ENCODE measurements around the gene TMEM212.

TMEM212 gene

DNA sequence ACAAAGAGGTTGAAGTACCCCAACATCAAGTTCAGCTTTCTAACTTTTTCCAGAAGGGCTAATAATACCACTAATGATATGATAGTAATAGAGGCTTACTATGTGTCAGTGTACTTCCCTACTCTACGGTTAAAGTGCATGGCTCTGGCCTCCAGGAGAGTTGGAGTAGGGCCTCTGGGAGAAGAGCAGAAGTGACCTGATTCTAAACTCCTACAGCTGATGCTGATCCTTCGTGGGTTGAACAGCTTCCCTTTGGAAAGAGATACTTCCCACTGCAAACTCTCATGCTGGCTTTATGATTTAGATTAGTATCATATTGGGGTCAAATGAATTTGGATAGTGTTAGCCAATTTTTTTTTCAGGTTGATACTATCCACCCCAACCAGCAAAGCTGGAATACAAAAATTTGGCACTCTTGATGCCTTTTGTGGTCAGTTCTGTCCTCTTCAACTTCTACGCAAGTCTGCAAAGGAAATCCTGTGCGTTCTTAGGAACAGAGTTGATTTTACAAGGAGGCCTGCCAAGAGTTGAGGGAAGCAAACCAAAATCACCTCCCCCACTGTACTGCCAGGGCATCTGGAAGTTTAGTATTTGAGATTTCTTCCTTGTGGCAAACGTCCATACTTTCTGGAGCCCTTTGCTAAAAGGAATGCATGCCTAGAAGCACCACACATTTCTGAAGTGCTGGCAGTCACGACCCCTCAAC lies 17.8 kb downstream of the TMEM212 start:
- DNase-seq (ENCODE audit: low spot score), result no peak

DNA sequence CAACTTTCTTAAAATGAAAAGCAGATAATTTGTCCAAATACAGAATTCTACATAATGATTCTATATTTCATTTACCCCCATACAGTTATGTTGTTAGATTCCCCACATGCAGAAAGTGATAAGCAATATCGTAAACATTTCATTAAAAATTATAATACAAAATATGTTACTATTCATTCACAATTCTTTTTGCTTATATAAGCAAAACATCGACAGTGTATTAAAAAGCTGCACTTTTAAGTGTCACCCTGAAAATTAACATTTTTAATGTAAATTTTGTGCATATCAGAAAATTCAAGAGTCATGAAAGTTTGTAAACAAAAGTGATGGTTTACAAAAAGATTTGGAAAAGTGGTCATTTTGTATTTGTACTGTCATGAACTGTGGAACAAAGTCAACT lies 19.2 kb downstream of the TMEM212 start:
- DNase-seq (ENCODE audit: low spot score), result no peak

- DNase-seq (ENCODE audit: low spot score), result no peak
Observed at GRCh38 chr3:171862993-171863521, 19.9 kb downstream of the TMEM212 start.

- DNase-seq (ENCODE audit: low spot score), result no peak
Observed at GRCh38 chr3:171863920-171864319, 20.8 kb downstream of the TMEM212 start.

DNA sequence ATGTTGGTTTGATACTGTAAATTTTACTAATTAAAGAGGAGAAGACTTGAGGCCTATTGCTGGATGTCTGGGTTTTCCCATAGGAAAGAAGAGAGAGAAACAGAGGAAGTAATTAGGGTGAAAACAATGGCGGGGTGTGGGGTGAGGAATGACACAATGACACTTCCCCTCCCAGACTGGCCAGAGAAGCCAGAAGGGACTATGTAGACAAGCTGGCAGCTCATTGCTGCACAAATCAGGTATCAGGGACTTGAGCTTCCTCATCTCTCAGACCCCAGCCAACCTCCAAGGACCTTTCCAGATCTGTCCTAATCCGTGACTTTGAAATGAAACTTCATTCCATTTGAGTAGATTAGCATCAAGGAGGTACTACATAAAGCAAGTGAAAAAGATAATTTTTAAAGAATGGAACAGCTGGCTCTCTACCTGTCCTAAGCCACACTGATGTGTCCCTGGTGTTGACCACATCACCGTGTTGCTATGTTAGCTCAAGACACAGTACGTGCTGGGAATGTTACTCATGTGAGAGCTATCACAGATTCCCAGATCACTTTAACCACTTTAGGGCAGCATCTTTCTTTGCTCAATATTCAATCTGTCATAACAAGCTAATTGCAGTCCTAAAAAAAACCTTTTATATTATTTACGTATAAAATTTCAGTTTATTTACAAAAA lies 22.2 kb downstream of the TMEM212 start:
- DNase-seq (ENCODE audit: low spot score), result no peak

DNA sequence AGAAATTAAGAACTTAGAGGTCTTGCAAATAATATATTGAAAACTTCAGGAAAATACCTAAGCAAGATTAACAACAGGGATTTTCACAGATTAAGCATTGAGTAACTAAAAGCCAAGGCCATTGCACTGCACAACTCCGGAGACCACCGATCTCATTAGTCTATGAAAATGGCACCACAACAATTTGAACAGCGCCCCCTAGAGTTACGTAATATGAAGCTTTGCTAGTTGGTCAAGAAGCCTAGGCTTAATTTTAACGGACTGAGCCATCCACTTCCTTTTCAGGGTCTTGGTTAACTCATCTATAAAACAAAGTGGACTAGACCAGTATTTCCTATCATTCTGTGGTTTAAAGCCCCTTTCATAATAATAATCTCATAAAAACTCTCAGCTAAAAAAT lies 24.8 kb downstream of the TMEM212 start:
- peak; percentile 3 for DNase-seq (ENCODE audit: low spot score)

DNA sequence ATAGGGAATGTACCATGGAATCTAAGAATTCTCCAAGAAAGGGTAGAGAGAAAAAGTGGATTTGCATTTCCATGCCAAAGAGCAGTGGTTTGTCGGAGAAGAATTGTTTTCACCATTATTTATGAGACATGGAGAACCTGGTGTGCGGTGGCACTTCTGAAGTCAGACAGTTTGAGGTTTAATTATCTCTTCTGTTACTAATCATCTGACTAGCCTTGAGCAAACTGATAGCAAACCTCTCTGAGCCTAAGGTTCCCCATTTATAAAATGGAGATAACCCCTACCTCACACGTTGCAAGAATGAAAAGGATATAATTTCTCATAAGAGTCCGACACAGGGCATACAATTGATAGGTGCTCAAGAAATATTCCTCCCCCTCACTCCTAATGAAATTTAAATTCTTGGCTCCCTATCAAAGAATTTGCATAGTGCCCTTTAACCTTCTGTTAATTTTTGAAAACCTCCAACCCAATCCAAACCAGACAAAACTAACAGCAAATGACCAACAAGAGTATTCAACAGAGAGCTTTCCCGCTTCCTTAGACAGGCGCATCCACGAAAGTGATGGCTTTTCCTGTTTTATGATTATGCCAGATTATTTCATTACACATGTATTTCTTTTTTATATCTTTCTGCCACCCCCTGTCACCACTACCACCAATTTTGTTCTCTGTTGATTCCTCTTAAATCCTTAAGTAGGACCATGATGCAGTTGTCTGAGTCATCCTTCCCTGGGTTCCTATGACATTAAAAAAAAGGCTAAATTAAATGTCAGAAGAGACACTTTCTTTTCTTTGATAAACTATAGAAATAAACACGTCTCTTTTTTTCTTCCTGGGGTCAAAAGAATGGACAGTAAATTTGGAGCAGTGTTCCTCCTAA lies 28.5 kb downstream of the TMEM212 start:
- no peak for DNase-seq (ENCODE audit: low spot score)

DNA sequence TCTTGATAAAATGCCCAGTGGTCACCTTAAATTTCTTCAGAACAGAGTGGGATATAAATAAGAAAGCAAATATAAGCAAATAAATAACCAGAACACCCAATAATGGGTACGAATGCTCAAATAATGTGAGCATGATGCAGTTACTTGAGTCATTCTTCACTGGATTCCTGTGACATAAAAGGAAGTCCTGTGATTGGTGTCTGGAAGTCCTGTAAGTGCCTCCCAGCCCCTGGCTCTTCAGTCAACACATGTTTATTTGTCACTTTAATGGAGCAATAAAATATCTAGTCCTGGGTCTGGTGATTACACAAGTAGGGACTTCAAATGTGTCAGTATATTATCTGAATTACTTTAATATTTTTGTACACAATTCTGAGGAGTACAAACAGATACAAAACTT lies 30.4 kb downstream of the TMEM212 start:
- DNase-seq (ENCODE audit: low spot score), result no peak

GRCh38 chr3:171874251-171874681 lies 31.1 kb downstream of the TMEM212 start:
- DNase-seq (ENCODE audit: low spot score), result no peak

- DNase-seq (ENCODE audit: low spot score), result no peak
Observed at GRCh38 chr3:171874879-171875278, 31.7 kb downstream of the TMEM212 start.

GRCh38 chr3:171875923-171876412 lies 32.8 kb downstream of the TMEM212 start:
- no peak for DNase-seq (ENCODE audit: low spot score)

DNA sequence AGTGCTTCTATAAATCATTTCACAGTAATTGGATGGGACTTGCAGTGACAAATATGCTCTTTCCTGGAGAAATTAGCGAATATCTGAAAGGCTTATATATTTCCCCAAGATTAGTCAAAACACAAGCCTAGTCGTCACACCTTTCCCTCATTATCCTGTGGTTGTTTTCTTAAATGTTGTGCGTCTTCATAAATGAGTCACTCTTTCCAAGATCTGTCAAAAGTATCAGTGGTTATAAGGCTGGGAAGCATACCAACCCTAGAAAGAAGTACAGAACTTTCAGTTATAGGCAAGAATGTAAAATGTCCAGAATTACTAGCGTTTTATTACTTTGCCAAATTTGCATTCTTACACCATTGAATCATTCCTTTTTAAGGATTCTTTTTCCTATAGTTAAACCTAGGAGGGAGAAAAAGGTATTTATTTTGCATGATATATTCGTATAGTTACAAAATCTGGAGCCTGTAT lies 33.6 kb downstream of the TMEM212 start:
- DNase-seq (ENCODE audit: low spot score), result no peak

GRCh38 chr3:171878461-171879225 lies 35.5 kb downstream of the TMEM212 start:
- no peak for DNase-seq (ENCODE audit: low spot score)

DNA sequence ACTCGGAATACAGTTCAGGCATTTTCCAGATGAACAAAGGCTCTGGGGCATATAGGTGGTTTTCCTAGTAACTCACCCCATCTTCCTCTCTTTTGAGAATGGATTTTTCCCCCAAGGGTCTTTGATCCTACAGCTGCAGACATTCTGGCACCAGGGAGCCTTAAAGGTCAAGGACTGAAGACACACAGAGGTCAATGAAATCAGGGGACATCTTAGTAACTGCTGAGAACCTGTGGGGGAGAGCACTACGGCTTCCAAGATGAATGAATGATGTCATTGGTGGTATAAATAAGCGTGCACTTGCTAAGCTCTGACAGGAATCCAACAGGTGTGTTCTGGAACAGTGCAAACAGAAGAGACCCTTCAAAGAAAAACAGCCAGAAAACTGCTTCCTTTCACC lies 36.3 kb downstream of the TMEM212 start:
- no peak for DNase-seq (ENCODE audit: low spot score)

DNA sequence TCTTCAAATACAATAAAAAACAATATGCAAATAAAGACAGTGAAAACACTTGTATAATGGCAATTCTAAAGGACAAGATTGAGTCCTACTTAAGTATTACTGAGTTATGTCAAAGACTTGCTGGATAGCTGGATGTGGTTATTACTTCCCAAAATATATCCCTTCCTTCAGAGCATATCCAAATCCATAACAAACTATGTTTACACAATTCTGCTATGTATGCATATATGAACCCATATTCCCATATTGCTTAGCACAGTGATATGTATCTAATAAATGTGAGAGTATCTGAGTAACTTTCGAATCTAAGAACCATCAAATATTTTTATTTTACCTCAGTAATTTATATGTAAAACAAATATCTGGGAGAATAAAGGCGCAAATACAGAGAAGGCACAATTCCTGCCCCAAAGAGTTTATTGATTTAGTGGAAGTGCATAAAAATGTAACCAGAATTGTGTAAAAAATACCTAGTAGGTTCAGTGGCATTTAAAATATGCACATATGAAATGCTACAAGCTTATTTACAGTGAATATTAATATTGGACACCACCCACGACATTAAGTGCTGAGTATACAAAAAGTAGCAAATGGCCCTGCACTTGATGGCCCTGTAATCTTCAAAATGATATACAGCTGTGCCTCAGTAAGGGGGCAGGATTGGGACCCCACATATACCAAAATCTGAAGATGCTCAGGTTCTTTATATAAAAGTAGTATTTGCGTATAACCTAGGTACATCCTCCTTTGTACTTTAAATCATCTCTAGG lies 37.1 kb downstream of the TMEM212 start:
- no peak for DNase-seq (ENCODE audit: low spot score)

DNA sequence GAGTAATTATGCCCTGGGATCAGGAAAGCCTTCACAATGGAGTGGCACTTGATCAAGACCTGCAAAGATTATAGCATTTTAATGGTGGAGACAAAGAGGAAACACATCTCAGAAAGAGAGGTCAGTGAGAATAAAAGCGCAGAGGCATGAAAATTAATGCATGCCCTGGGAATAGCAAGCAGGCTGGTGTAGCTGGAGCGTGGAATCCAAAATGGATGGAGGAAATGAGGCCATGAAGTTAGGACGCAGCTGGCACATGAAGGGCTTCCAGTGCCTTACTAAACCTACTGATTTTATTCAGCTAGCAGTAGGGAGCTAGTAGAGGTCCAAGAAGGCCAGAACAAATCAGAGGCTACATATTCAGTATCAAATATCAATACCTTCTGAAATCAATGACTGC lies 38.1 kb downstream of the TMEM212 start:
- no peak for DNase-seq (ENCODE audit: low spot score)

- DNase-seq (ENCODE audit: low spot score), result no peak
Observed at GRCh38 chr3:171883257-171883892, 40.2 kb downstream of the TMEM212 start.

GRCh38 chr3:171883893-171884279 lies 40.7 kb downstream of the TMEM212 start:
- DNase-seq (ENCODE audit: low spot score), result no peak

DNA sequence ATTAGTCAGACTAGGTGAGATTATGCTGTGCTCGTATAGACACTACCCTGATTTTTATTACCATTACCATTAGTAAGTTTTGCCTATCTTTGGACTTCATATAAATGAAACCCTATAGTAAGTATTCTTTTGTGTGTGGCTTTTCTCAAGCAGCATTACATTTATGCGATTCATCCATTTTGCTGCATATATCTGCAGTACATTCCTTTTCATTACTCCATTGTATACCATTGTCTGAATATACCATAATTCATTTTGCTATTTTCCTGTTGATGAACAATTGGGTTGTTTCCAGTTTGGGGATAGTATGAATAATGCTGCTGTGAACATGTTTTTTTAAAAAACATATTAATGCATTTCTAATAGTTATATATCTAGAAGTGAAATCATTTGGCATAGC lies 45.3 kb downstream of the TMEM212 start:
- DNase-seq (ENCODE audit: low spot score), result no peak

- DNase-seq (ENCODE audit: low spot score), result no peak
Observed at GRCh38 chr3:171890398-171890797, 47.2 kb downstream of the TMEM212 start.

Data from cerebellar cortex (tissue), 1 donor.